Thoracic aorta (tissue), 2 donors: ENCODE results near the gene NME7. TPM values are rescaled to one million over a fixed set of nuclear protein-coding genes. Genes with fewer than 3 reads are reported as not detected.

Experiments used
- ATAC-seq: fragments of 150-250 bp; one replicate; pipeline ENCODE4 v1.8.0; 2017; ENCODE audit warnings: low read depth; ENCODE audit not compliant: insufficient number of reproducible peaks, low FRiP score
- DNase-seq: peaks from one replicate; pipeline ENCODE4 v3.0.0-alpha.2; 2020; ENCODE audit warnings: low spot score
- H3K27ac ChIP-seq, 2 donors: fragments of 200-600 bp; sonication (generic); 1 replicate in 1 of 2; 2 replicates in 1 of 2; pipeline ENCODE4 v1.5.1; 2016; ENCODE audit warnings: mild to moderate bottlenecking in 2 of 2, moderate library complexity in 2 of 2
- H3K27me3 ChIP-seq: fragments of 200-600 bp; sonication (generic); replicated peaks from 2 replicates; pipeline ENCODE4 v1.6.0; 2016; ENCODE audit warnings: mild to moderate bottlenecking; ENCODE audit not compliant: insufficient read depth
- H3K36me3 ChIP-seq: fragments of 200-600 bp; sonication (generic); one replicate; pipeline ENCODE4 v1.5.1; 2016
- H3K4me1 ChIP-seq, 2 donors: fragments of 200-600 bp; sonication (generic); 1 replicate in 1 of 2; 2 replicates in 1 of 2; pipeline versions ENCODE4 v1.5.1 to v1.6.0; 2016; ENCODE audit warnings: low read depth in 2 of 2, mild to moderate bottlenecking in 1 of 2; ENCODE audit not compliant: control insufficient read depth in 1 of 2
- H3K4me3 ChIP-seq: fragments of 200-600 bp; sonication (generic); 2 replicates; pipeline ENCODE4 v1.5.1; 2016; ENCODE audit warnings: mild to moderate bottlenecking
- H3K9me3 ChIP-seq: fragments of 200-600 bp; sonication (generic); 2 replicates; pipeline ENCODE4 v1.5.1; 2016
- total RNA-seq, 2 donors: library from RNA; depleted of rRNA; stranded (reverse); fragments of >200 nt; gene quantifications; one replicate each; pipeline versions ENCODE4 v1.1.0 to v1.2.3, GENCODE V29; 2016
- TF ChIP-seq, protein P1 (sequence below): fragments of 200-600 bp; sonication (generic); IDR thresholded peaks from one replicate; pipeline ENCODE4 v1.5.1; 2019; ENCODE audit warnings: antibody characterized with exemption

The NME7 gene
- total RNA-seq, 2 donors from 2014 or later, result 18.3 to 20.4 TPM

DNA sequence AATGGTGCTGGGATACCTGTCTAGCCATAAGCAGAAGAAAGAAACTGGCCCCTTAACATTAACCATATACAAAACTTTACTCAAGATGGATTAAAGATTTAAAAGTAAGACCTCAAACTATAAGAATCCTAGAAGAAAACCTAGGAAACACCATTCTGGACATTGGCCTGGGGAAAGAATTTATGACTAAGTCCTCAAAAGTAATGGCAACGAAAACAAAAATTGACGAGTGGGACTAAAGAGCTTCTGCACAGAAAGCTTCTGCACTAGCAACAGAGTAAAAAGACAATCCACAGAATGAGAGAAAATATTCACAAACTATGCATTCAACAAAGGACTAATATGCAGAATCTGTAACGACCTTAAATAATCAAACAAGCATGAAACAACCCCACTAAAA, 66.7 kb downstream of the NME7 start:
- ATAC-seq (no peak), DNase-seq (no peak)
- TF ChIP-seq, protein P1, sequence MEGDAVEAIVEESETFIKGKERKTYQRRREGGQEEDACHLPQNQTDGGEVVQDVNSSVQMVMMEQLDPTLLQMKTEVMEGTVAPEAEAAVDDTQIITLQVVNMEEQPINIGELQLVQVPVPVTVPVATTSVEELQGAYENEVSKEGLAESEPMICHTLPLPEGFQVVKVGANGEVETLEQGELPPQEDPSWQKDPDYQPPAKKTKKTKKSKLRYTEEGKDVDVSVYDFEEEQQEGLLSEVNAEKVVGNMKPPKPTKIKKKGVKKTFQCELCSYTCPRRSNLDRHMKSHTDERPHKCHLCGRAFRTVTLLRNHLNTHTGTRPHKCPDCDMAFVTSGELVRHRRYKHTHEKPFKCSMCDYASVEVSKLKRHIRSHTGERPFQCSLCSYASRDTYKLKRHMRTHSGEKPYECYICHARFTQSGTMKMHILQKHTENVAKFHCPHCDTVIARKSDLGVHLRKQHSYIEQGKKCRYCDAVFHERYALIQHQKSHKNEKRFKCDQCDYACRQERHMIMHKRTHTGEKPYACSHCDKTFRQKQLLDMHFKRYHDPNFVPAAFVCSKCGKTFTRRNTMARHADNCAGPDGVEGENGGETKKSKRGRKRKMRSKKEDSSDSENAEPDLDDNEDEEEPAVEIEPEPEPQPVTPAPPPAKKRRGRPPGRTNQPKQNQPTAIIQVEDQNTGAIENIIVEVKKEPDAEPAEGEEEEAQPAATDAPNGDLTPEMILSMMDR, result no peak
- Histone ChIP-seq H3K27ac (no peak overlapping the region), H3K9me3 (no peaks in the 10 kb centered on the region), H3K4me3 (no peak overlapping the region), H3K27me3 (no peaks in the 10 kb centered on the region), H3K36me3 (no peaks in the 10 kb centered on the region), H3K4me1 (peaks cover 0 to 7% of the 10 kb centered on the region in 2 donors)

GRCh38 chr1:169298441-169298840, 69.2 kb downstream of the NME7 start:
- Histone ChIP-seq H3K4me1 (peaks cover 0 to 7% of the 10 kb centered on the region in 2 donors), H3K27me3 (no peaks in the 10 kb centered on the region), H3K36me3 (no peaks in the 10 kb centered on the region), H3K9me3 (no peaks in the 10 kb centered on the region), H3K27ac (no peak overlapping the region), H3K4me3 (no peak overlapping the region)
- TF ChIP-seq, protein P1, result no peak
- ATAC-seq (no peak), DNase-seq (no peak)

DNA sequence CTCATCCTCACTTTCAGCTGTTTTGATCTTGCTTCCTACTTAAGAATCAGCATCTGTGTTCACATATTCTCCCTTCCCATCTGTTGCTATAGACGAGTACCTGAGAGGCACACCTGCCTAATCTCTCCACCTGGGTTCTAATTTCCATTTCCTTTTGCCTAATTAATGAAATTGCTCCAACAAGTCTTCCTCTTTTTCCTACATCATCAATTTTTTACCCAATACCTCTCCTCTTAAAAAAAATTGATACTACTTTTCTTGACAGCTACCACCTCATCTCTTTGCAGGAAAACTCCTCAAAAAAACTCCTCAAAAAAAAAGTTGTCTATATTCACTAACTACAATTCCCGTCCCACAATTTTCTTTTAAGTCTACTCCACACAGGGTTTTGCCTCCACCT, 71.8 kb downstream of the NME7 start:
- no peaks in the 10 kb centered on the region for H3K9me3 ChIP-seq
- no peaks in the 10 kb centered on the region for H3K27me3 ChIP-seq
- no peak overlapping the region for H3K27ac ChIP-seq
- DNase-seq (no peak), ATAC-seq (no peak)
- no peak overlapping the region for H3K4me3 ChIP-seq
- no peaks in the 10 kb centered on the region for H3K36me3 ChIP-seq
- TF ChIP-seq, protein P1, result no peak
- peaks cover 0 to 7% of the 10 kb centered on the region in 2 donors for H3K4me1 ChIP-seq

DNA sequence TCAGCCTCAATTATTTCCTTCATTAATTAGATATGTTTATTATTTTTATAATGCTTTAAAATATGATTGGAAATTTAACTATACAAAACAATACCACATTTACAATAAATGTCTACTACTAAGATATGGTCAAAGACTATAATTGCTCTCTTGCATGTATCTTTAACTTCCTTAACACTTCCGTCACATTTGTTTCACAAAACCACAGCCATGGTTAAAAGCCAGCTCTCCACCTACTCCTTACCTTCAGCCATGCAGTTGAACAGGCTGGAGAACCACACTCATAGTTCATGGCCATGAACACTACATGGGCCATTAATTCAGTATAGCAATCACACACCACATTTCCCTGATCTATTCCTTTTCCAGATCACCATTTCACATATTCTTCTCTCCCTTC, 72.2 kb downstream of the NME7 start:
- no peak overlapping the region for H3K4me3 ChIP-seq
- no peaks in the 10 kb centered on the region for H3K36me3 ChIP-seq
- TF ChIP-seq, protein P1, result no peak
- DNase-seq (no peak), ATAC-seq (no peak)
- H3K4me1 ChIP-seq, result peaks cover 0 to 3% of the 10 kb centered on the region in 2 donors
- no peaks in the 10 kb centered on the region for H3K27me3 ChIP-seq
- H3K9me3 ChIP-seq, result no peaks in the 10 kb centered on the region
- no peak overlapping the region for H3K27ac ChIP-seq

DNA sequence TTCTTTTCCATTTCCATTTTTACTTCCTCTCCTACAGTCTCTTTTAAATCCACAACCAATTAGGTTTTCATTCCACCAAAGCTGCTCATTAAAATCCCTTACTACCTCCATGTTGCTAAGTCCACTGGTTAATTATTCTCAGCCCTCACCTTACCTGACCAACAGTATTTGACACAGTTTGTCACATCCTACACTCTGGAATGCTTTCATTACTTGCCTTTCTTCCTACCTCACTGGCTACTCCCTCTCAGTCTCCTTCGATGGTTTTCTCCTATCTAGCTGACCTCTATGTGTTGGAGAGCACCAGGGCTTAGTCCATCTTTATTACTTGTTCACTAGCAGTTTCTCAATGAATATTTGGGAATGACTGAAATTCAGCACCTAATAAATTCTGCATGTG, 78.6 kb downstream of the NME7 start:
- Histone ChIP-seq H3K36me3 (no peaks in the 10 kb centered on the region), H3K27me3 (no peaks in the 10 kb centered on the region), H3K4me1 (no peaks in the 10 kb centered on the region), H3K4me3 (no peak overlapping the region), H3K27ac (no peak overlapping the region), H3K9me3 (no peaks in the 10 kb centered on the region)
- ATAC-seq (no peak), DNase-seq (no peak)
- TF ChIP-seq, protein P1, result no peak
